HG02938 (cell line): ENCODE data around the gene SEMA4G.

Source experiments
- ATAC-seq: cut with Tn5 transposase; IDR thresholded peaks from one replicate; pipeline ENCODE4 v1.9.1; 2021; ENCODE audit warnings: mild to moderate bottlenecking, moderate library complexity; ENCODE audit not compliant: unreplicated experiment

The SEMA4G gene

GRCh38 chr10:100987685-100988049 is 18.4 kb downstream of the SEMA4G start:
- ATAC-seq: no peak

- ATAC-seq: no peak
Measured at GRCh38 chr10:100988166-100988565, 18.9 kb downstream of the SEMA4G start.

- no peak for ATAC-seq
Measured at GRCh38 chr10:100989088-100989487, 19.8 kb downstream of the SEMA4G start.

GRCh38 chr10:100993986-100994708 is 24.8 kb downstream of the SEMA4G start:
- no peak for ATAC-seq

GRCh38 chr10:100995181-100995580 is 25.9 kb downstream of the SEMA4G start:
- no peak for ATAC-seq

- ATAC-seq: no peak
Measured at GRCh38 chr10:100996678-100997359, 27.5 kb downstream of the SEMA4G start.

GRCh38 chr10:100997360-100998182 is 28.3 kb downstream of the SEMA4G start:
- ATAC-seq: no peak

GRCh38 chr10:100998183-100998990 is 29.1 kb downstream of the SEMA4G start:
- peak; percentile 7 for ATAC-seq

- peak; percentile 42 for ATAC-seq
Measured at GRCh38 chr10:100998991-100999741, 29.9 kb downstream of the SEMA4G start.

- ATAC-seq: no peak
Measured at GRCh38 chr10:100999742-101000126, 30.4 kb downstream of the SEMA4G start, which contains the start of gene LZTS2. Gene LZTS2 (plus strand): TSS chr10:100999808. CDS start chr10:101002539, 2,731 bp downstream.

GRCh38 chr10:101000127-101000914 is 31.0 kb downstream of the SEMA4G start:
- ATAC-seq: no peak

- ATAC-seq: no peak
Measured at GRCh38 chr10:101000915-101001658, 31.8 kb downstream of the SEMA4G start.

GRCh38 chr10:101001659-101002035 is 32.3 kb downstream of the SEMA4G start:
- ATAC-seq: no peak

GRCh38 chr10:101002456-101002855 is 33.2 kb downstream of the SEMA4G start:
- ATAC-seq: no peak

GRCh38 chr10:101003639-101004206 is 34.4 kb downstream of the SEMA4G start:
- ATAC-seq: no peak

GRCh38 chr10:101005361-101005760 is 36.1 kb downstream of the SEMA4G start:
- ATAC-seq: no peak

- no peak for ATAC-seq
Measured at GRCh38 chr10:101005869-101006567, 36.7 kb downstream of the SEMA4G start.
